Measurements from ENCODE around the gene ZHX3.
"Not testable (repeated sequence)": the region's sequence is repeated elsewhere in the genome, so short reads cannot be mapped to it uniquely, and the experiment has no call there.

GRCh38 chr20:41237233-41237632, 80.3 kb downstream of the ZHX3 start:
- TF ChIP-seq, protein P1, sequence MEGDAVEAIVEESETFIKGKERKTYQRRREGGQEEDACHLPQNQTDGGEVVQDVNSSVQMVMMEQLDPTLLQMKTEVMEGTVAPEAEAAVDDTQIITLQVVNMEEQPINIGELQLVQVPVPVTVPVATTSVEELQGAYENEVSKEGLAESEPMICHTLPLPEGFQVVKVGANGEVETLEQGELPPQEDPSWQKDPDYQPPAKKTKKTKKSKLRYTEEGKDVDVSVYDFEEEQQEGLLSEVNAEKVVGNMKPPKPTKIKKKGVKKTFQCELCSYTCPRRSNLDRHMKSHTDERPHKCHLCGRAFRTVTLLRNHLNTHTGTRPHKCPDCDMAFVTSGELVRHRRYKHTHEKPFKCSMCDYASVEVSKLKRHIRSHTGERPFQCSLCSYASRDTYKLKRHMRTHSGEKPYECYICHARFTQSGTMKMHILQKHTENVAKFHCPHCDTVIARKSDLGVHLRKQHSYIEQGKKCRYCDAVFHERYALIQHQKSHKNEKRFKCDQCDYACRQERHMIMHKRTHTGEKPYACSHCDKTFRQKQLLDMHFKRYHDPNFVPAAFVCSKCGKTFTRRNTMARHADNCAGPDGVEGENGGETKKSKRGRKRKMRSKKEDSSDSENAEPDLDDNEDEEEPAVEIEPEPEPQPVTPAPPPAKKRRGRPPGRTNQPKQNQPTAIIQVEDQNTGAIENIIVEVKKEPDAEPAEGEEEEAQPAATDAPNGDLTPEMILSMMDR (IDR thresholded peaks at IDR 0.05; ENCODE audit: low read depth, low read length, missing input control) = not testable (repeated sequence)
- TF ChIP-seq, protein P2, sequence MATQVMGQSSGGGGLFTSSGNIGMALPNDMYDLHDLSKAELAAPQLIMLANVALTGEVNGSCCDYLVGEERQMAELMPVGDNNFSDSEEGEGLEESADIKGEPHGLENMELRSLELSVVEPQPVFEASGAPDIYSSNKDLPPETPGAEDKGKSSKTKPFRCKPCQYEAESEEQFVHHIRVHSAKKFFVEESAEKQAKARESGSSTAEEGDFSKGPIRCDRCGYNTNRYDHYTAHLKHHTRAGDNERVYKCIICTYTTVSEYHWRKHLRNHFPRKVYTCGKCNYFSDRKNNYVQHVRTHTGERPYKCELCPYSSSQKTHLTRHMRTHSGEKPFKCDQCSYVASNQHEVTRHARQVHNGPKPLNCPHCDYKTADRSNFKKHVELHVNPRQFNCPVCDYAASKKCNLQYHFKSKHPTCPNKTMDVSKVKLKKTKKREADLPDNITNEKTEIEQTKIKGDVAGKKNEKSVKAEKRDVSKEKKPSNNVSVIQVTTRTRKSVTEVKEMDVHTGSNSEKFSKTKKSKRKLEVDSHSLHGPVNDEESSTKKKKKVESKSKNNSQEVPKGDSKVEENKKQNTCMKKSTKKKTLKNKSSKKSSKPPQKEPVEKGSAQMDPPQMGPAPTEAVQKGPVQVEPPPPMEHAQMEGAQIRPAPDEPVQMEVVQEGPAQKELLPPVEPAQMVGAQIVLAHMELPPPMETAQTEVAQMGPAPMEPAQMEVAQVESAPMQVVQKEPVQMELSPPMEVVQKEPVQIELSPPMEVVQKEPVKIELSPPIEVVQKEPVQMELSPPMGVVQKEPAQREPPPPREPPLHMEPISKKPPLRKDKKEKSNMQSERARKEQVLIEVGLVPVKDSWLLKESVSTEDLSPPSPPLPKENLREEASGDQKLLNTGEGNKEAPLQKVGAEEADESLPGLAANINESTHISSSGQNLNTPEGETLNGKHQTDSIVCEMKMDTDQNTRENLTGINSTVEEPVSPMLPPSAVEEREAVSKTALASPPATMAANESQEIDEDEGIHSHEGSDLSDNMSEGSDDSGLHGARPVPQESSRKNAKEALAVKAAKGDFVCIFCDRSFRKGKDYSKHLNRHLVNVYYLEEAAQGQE (IDR thresholded peaks at IDR 0.05) = not testable (repeated sequence)

Data from liver (tissue), 2 donors.